D341Med (cell line): ENCODE results near the gene TSEN34.
"Not testable (repeated sequence)": the region's sequence is repeated elsewhere in the genome, so short reads cannot be mapped to it uniquely, and the experiment has no call there.

ENCODE experiments used
- DNase-seq: peaks from one replicate; pipeline ENCODE4 v3.0.0; 2012; ENCODE audit warnings: low spot score

The TSEN34 gene

GRCh38 chr19:54188215-54188871 is 2.8 kb upstream of the TSEN34 start:
- no peak for DNase-seq

GRCh38 chr19:54189145-54189734 is 1.9 kb upstream of the TSEN34 start, which contains the start of gene MBOAT7:
TSS of gene MBOAT7 (minus strand) at chr19:54189580. CDS start at chr19:54188508, 1,072 bp downstream.
- peak; percentile 91 for DNase-seq

DNA sequence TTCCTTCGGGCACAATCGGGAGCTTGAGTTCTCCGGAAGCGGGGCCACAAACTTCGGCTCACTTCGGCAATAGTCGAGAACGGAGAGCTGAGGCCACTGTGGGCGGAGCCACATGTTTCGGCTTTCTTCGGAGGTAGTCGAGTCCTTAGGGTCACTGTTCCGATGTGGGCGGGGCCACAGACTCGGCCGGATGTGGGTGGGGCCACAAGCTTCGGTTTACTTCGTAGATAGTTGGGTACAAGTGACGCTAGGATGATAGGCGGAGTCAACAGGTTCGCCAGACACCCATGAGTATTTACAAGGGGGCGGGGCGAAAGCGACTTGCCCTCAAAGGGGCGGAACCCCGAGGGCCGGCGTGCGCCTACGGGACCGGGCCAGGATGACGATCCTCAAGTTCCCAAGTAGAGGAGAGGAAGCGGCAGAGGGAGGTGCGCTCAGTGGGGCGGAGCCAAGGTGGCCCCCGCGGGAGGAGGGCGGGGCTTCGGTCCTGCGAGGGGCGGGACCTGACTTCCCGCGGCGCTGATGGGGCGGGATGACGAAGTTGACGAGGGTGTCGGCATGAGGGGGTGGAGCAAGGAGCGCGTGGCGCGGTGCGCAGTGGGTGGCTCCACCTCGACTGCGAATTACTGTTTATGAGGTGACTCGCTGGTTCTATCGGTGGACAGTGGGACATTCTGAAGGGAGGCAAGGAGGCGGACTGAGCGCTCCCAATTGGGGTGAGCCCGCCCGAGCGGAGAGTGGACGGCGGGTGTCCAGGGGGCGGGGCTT is 1.2 kb upstream of the TSEN34 start:
- peak; percentile 85 for DNase-seq

DNA sequence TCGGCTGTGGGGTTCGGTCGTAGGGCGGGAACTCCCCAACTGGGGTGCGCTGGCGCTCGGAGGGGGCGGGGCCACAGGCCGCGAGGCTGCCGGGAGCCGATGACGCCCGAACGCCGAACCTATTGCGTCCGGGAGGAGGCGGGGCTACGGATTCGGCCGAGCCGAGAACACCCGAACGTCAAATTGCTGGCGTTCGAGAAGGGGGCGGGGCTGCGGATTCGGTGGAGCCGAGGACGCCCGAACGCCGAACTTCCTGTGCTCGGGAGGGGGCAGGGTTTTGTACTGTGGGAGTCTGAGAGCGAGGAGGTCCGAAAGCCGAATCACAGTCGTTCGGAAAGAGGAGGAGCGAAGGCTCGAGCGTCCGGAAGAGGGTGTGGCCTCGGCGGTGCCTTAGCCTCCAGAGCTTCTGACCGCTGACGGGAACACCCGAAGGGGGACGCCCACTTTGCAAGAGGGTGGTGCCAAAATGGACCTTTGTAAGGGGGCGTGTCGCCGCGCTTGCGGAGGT is 551 bp upstream of the TSEN34 start:
- peak; percentile 86 for DNase-seq

DNA sequence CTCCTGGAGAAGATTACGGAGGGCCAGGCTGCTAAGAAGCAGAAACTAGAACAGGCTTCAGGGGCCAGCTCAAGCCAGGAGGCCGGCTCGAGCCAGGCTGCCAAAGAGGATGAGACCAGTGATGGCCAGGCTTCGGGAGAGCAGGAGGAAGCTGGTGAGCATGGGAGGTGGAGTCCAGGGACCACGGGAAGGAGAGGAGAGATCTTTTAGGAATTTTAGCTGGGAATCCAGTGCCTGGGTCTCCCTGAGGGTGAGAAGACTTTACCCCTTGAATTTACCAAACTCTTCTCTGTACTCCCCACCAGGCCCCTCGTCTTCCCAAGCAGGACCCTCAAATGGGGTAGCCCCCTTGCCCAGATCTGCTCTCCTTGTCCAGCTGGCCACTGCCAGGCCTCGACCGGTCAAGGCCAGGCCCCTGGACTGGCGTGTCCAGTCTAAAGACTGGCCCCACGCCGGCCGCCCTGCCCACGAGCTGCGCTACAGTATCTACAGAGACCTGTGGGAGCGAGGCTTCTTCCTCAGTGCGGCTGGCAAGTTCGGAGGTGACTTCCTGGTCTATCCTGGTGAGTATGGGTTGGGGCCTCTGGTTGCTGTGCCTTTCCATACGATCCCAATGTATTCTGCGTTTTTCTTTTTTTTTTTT is 824 bp downstream of the TSEN34 start:
- no peak for DNase-seq

GRCh38 chr19:54193011-54193410 is 1.9 kb downstream of the TSEN34 start:
- no peak for DNase-seq

- not testable (repeated sequence) for DNase-seq
These were observed 3.4 kb downstream of the TSEN34 start for GRCh38 chr19:54194463-54194862.

DNA sequence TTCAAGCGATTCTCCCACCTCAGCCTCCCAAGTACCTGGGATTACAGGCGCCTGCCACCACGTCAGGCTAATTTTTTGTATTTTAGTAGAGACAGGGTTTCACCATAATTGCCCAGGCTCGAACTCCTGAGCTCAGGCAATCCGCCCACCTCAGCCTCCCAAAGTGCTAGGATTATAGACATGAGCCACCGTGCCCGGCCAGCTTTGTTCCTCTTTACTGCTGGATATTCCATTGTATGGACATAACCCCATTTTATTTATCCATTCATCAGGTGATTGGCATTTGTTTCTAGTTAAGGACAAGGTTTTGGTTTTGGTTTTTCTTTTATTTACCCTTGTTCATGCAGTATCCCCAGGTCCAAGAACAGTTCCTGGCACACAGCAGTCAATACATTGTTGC is 5.4 kb downstream of the TSEN34 start:
- DNase-seq, result no peak

GRCh38 chr19:54197121-54197520 is 6.0 kb downstream of the TSEN34 start:
- DNase-seq, result no peak

DNA sequence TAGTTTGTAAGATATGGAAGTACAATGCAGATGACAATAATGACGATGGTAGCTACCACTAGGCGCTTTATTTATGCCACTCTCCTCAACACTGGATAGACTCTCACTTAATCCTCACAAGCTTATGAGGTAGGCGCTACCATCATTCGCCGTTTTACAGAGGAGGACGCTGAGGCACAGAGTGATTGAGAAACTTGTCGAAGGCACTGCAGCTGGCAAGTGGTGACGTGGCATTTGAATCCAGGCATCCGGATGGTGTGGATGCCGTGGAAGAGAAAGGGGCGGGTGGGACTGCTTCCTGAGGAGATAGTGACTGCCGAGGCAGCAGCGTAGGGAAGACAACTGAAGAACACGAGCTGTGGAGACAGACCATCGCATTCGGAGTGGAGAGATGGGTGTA is 8.3 kb downstream of the TSEN34 start:
- DNase-seq, result no peak

GRCh38 chr19:54201172-54201701 is 10.1 kb downstream of the TSEN34 start:
- no peak for DNase-seq

DNA sequence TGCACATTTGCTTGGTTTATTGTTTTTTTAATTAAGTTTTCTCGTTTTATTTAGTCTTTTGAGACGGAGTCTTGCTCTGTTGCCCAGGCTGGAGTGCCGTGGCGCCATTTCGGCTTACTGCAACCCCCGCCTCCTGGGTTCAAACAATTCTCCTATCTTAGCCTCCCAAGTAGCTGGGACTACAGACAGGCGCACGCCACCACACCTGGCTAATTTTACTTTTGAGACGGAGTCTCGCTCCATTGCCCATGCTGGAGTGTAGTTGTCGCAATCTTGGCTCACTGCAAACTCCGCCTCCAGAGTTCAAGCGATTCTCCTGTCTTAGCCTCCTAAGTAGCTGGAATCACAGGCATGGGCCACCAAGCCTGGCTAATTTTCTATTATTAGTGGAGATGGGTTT is 10.9 kb downstream of the TSEN34 start:
- DNase-seq, result no peak

DNA sequence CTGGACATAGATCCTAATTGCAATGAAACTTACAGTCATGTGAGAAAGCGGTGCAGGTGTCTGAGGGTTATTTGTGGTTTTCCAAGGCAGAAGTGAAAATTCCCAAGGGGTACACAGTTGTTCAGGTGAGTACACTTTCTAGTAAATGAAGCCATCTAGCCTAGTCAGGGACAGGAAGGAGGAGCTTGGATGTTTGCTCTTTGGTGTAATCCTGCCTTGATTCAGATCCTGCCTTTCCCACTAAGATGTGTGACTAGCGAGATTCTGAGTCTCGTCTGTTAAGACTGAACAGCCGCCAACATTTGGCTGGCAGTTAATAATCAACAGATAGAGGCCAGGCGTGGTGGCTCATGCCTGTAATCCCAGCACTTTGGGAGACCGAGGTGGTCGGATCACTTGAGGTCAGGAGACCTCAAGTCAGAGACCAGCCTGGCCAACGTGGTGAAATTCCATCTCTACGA is 12.1 kb downstream of the TSEN34 start:
- DNase-seq, result no peak

GRCh38 chr19:54204767-54205468 is 13.8 kb downstream of the TSEN34 start:
- no peak for DNase-seq

DNA sequence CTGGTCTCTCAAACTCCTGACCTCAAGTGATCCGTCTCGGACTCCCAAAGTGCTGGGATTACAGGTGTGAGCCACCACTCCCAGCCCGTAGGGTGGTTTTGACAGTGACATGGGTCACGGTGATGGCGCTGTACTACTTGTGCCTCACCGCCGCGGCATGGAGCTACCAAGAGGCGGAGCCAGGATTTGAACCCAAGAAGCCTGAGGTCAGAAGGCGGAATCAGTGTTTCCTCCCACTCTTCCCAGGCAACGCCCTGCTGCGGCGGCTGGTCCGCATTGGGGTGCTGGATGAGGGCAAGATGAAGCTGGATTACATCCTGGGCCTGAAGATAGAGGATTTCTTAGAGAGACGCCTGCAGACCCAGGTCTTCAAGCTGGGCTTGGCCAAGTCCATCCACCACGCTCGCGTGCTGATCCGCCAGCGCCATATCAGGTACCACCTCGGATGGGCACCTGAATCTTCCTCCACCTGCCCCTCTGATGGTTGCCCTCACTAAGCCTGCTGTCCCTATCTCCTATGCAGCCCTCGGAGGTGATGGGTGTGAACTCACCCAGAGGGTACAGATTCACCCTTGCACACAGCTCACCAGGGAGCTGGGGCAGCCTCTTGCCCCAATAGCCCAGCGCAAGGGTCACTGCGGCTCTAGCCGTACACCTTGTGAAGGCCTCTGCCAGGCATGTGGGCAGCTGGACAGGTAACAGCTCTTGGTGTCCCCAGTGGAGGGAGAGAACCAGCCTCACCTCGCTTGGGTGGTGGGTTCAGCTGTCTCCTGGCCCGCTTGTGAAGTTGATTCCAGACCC is 15.1 kb downstream of the TSEN34 start:
- no peak for DNase-seq

DNA sequence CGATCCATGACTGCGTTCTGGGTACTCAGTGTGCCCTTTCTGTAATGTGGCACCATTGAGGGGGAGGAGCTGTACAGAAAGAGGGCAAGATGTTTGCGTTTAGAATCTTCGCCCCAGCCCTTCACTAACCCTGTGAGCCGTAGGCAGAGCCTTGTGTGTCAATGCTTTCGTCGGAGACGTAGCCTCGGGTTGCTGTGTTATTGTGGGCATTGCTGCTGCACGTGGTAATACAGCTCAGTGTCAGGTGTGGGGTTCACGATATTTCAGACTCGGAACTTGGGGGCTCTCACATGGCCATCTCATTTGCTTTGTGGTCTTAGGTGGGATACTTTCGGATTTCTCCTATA is 15.7 kb downstream of the TSEN34 start:
- no peak for DNase-seq

DNA sequence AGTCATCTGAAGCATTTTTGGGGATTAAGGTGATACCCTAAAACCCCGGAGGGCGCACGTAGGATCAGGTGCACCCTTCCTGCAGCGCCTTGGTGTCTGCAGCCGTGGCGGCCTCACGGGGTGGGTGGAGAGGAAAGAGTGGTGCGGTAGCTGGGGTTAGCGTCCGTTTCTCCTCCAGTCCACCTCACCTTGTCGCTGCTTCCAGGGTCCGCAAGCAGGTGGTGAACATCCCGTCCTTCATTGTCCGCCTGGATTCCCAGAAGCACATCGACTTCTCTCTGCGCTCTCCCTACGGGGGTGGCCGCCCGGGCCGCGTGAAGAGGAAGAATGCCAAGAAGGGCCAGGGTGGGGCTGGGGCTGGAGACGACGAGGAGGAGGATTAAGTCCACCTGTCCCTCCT is 16.1 kb downstream of the TSEN34 start:
- DNase-seq, result not testable (repeated sequence)

DNA sequence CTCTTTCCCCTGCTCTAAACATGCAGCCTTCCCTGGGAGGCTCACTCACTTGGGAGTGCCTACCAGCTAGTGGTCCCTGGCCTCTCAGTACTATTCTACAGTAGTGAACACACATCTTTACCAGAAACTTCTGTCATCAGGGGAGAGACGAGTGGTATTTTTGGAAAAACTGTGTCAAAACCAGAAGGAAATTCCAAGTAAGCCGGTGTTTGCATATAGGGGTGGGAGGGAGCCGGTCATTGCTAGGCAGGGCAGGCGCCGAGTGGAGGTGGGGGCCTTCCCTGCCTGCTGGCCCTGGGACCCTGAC is 16.5 kb downstream of the TSEN34 start:
- no peak for DNase-seq

GRCh38 chr19:54207983-54208783 is 17.1 kb downstream of the TSEN34 start:
- no peak for DNase-seq

GRCh38 chr19:54208784-54209057 is 17.6 kb downstream of the TSEN34 start:
- no peak for DNase-seq
